BE2C (cell line): ENCODE measurements around the gene PCK1.

Experiments
- DNase-seq: peaks from one replicate; pipeline ENCODE4 v3.0.0-alpha.2; 2020
- H3K27me3 ChIP-seq: fragments of 250-450 bp; sonication (Bioruptor Pico); 2 replicates; pipeline ENCODE4 v1.5.1; 2020; ENCODE audit warnings: mild to moderate bottlenecking
- H3K36me3 ChIP-seq: fragments of 250-450 bp; sonication (Bioruptor Pico); 2 replicates; pipeline ENCODE4 v1.5.1; 2020; ENCODE audit warnings: mild to moderate bottlenecking
- H3K4me1 ChIP-seq: fragments of 250-450 bp; sonication (Bioruptor Pico); 2 replicates; pipeline ENCODE4 v1.5.1; 2020
- H3K4me3 ChIP-seq: 2 replicates; pipeline ENCODE4 v1.5.1; 2011; ENCODE audit warnings: low read depth, low read length
- H3K9me3 ChIP-seq: fragments of 250-450 bp; sonication (Bioruptor Pico); 2 replicates; pipeline ENCODE4 v1.5.1; 2020
- TF ChIP-seq, protein P1 (sequence below): IDR thresholded peaks from 2 replicates; pipeline ENCODE4 v1.5.1; 2012; ENCODE audit warnings: mild to moderate bottlenecking, low read depth, low read length

The PCK1 gene

DNA sequence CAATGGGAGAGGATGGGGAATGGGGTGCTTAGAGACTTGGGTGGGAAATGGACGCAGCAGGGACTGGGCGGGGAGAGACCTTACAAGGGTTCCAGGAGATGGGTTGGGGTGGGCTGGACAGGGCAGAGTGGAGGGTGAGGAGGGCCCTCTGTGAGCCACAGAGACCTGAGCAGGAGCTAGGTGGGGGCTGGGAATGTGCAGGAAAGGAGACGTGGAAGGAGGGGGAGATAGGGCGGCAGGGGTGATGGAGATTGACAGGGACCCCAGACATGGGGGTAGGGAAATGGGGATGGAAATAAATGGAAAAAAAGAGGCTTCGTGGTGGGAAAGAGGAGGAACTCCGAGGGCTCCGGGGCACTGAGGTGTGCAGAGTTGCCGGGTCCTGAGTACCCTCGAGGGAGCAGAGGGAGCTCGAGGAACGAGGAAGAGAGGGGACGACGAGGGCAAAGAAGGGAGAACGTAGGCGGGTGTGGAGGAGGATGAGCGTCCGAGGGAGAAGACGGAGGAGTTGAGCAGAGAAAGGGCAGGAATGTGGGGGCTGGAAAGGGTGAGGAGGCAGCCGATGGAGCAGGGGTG, 33.9 kb upstream of the PCK1 start:
- H3K36me3 ChIP-seq: no peaks in the 10 kb centered on the region
- TF ChIP-seq, protein P1, sequence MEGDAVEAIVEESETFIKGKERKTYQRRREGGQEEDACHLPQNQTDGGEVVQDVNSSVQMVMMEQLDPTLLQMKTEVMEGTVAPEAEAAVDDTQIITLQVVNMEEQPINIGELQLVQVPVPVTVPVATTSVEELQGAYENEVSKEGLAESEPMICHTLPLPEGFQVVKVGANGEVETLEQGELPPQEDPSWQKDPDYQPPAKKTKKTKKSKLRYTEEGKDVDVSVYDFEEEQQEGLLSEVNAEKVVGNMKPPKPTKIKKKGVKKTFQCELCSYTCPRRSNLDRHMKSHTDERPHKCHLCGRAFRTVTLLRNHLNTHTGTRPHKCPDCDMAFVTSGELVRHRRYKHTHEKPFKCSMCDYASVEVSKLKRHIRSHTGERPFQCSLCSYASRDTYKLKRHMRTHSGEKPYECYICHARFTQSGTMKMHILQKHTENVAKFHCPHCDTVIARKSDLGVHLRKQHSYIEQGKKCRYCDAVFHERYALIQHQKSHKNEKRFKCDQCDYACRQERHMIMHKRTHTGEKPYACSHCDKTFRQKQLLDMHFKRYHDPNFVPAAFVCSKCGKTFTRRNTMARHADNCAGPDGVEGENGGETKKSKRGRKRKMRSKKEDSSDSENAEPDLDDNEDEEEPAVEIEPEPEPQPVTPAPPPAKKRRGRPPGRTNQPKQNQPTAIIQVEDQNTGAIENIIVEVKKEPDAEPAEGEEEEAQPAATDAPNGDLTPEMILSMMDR: no peak

GRCh38 chr20:57527728-57528127, 33.2 kb upstream of the PCK1 start:
- DNase-seq: no peak
- no peaks in the 10 kb centered on the region for H3K9me3 ChIP-seq

More for the DNA sequence above, 33.9 kb upstream of the PCK1 start:
- Histone ChIP-seq H3K4me3 (no peak overlapping the region), H3K27me3 (peaks cover 6% of the 10 kb centered on the region; the same call in 1 of the 2 replicates), H3K9me3 (no peaks in the 10 kb centered on the region), H3K4me1 (no peaks in the 10 kb centered on the region)
- DNase-seq: no peak

GRCh38 chr20:57528148-57528547, 32.8 kb upstream of the PCK1 start:
- TF ChIP-seq, protein P1: no peak
- Histone ChIP-seq H3K4me3 (no peak overlapping the region), H3K36me3 (no peaks in the 10 kb centered on the region), H3K4me1 (no peaks in the 10 kb centered on the region), H3K9me3 (no peaks in the 10 kb centered on the region), H3K27me3 (peaks cover 6% of the 10 kb centered on the region; the same call in 1 of the 2 replicates)
- DNase-seq: no peak

More at GRCh38 chr20:57527728-57528127, 33.2 kb upstream of the PCK1 start:
- Histone ChIP-seq H3K4me1 (no peaks in the 10 kb centered on the region), H3K27me3 (peaks cover 6% of the 10 kb centered on the region; the same call in 1 of the 2 replicates), H3K4me3 (no peak overlapping the region), H3K36me3 (no peaks in the 10 kb centered on the region)
- TF ChIP-seq, protein P1: no peak

DNA sequence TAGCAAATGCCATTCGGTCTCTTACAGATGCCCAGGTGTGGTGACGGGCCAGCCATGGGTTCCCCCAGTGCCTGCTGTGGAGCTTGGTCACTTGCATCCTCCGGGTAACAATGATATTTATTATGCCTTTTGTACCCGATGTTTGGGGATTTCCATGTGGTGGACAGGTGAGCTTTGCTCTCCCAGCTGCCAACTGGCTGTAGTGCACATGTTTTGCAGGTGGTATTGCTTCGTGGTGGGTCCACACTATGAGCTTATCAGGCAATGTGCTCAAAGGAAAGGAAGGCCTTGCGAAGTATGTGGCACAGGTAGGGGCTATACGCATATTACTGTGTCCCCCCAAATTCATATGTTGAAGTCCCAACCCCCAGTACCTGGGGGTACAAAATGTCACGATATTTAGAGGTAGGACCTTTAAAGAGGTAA, 31.7 kb upstream of the PCK1 start:
- no peaks in the 10 kb centered on the region for H3K4me1 ChIP-seq
- no peaks in the 10 kb centered on the region for H3K9me3 ChIP-seq
- TF ChIP-seq, protein P1: no peak
- H3K27me3 ChIP-seq: peaks cover 6% of the 10 kb centered on the region; the same call in 1 of the 2 replicates
- H3K4me3 ChIP-seq: no peak overlapping the region
- H3K36me3 ChIP-seq: no peaks in the 10 kb centered on the region
- no peak for DNase-seq

- H3K27me3 ChIP-seq: peaks cover 6% of the 10 kb centered on the region; the same call in 1 of the 2 replicates
- no peaks in the 10 kb centered on the region for H3K9me3 ChIP-seq
- no peak overlapping the region for H3K4me3 ChIP-seq
- H3K36me3 ChIP-seq: no peaks in the 10 kb centered on the region
- no peaks in the 10 kb centered on the region for H3K4me1 ChIP-seq
- TF ChIP-seq, protein P1: no peak
- DNase-seq: no peak
Observed at GRCh38 chr20:57529810-57530209, 31.1 kb upstream of the PCK1 start.

DNA sequence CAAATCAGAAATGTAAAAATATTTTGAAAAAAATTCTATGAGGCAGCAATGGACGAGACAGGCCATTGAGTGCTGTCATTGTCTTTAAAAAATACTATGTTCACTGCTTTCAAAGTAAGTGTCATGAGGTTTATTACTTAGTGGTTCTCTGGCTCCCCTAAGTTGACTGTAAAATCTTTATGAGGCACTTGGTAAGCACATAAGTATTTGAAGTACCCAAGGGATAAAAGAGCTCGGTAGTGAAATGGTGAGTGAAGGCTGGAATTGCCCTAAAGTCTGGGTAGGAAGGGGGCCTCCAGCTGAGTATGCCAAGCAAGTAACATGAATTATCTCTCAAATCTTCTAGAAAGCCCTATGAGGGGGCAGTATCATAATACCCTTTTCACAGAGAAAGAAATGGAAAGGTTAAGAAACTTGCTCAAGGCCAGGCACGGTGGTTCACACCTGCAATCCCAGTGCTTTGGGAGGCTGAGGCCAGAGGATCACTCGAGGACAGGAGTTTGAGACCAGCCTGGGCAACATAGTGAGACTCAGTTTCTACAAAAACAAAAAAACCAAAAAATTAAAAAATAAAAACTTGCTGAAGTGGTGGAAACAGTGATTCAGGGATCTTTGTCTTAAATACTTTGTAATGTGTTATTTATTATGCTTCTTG, 30.5 kb upstream of the PCK1 start:
- Histone ChIP-seq H3K27me3 (peaks cover 10% of the 10 kb centered on the region; the same call in 1 of the 2 replicates), H3K36me3 (no peaks in the 10 kb centered on the region), H3K9me3 (no peaks in the 10 kb centered on the region), H3K4me3 (no peak overlapping the region), H3K4me1 (no peaks in the 10 kb centered on the region)
- DNase-seq: no peak
- TF ChIP-seq, protein P1: no peak
